K562 (cell line): ENCODE results near the gene ARMC7. TPM values are rescaled to one million over a fixed set of nuclear protein-coding genes. Genes with fewer than 3 reads are reported as not detected.

Source experiments
- ATF7 ChIP-seq: fragments of 450-650 bp; IDR thresholded peaks from 2 replicates; pipeline ENCODE4 v1.7.1; 2014; ENCODE audit warnings: mild to moderate bottlenecking, moderate library complexity
- CTBP1 ChIP-seq: fragments of 450-650 bp; IDR thresholded peaks from 2 replicates; pipeline ENCODE4 v1.6.1; 2016; ENCODE audit warnings: borderline replicate concordance
- CUX1 ChIP-seq: fragments of 200-800 bp; sonication (Bioruptor generic); IDR thresholded peaks from 2 replicates; pipeline ENCODE4 v1.6.1; 2016; ENCODE audit warnings: missing genetic modification characterization, missing compliant biosample characterization
- ELF4 ChIP-seq: fragments of 450-650 bp; formaldehyde crosslinking; IDR thresholded peaks from 2 replicates; pipeline ENCODE4 v1.4.0; 2022; ENCODE audit warnings: missing genetic modification characterization
- GATA2 ChIP-seq: sonication (generic); formaldehyde crosslinking; IDR thresholded peaks from 2 replicates; pipeline ENCODE4 v1.4.0; 2020; ENCODE audit warnings: mild to moderate bottlenecking, missing genetic modification reagents
- GMEB1 ChIP-seq: fragments of 250-450 bp; sonication (Bioruptor Pico); IDR thresholded peaks from 2 replicates; pipeline ENCODE4 v1.4.0; 2020; ENCODE audit warnings: mild to moderate bottlenecking
- KDM2B ChIP-seq: fragments of 250-450 bp; sonication (Bioruptor Pico); IDR thresholded peaks from 2 replicates; pipeline ENCODE4 v1.8.0; 2021; ENCODE audit warnings: mild to moderate bottlenecking, moderate library complexity
- PYGO2 ChIP-seq: fragments of 450-650 bp; IDR thresholded peaks from 2 replicates; pipeline ENCODE4 v1.6.1; 2016; ENCODE audit warnings: mild to moderate bottlenecking, missing genetic modification characterization, moderate library complexity, missing compliant biosample characterization
- RHOXF2B ChIP-seq: fragments of 250-450 bp; sonication (Bioruptor Pico); conservative IDR thresholded peaks from 2 replicates; pipeline ENCODE4 v1.5.1; 2021
- SOX6 ChIP-seq: fragments of 450-650 bp; IDR thresholded peaks from 2 replicates; pipeline ENCODE4 v1.6.1; 2014; ENCODE audit warnings: mild to moderate bottlenecking
- SP2 ChIP-seq: IDR thresholded peaks from 2 replicates; pipeline ENCODE4 v1.6.1; 2011; ENCODE audit warnings: mild to moderate bottlenecking, low read depth, low read length, moderate library complexity; ENCODE audit not compliant: poor library complexity, severe bottlenecking; ENCODE audit errors: extremely low read depth
- TAF15 ChIP-seq: fragments of 200-400 bp; formaldehyde crosslinking; IDR thresholded peaks from 2 replicates; pipeline ENCODE4 v1.6.1; 2017; ENCODE audit warnings: mild to moderate bottlenecking, low read depth, low read length, moderate library complexity
- THRA ChIP-seq: fragments of 450-650 bp; IDR thresholded peaks from 2 replicates; pipeline ENCODE4 v1.6.1; 2017; ENCODE audit warnings: mild to moderate bottlenecking, moderate library complexity
- ZMIZ1 ChIP-seq, 2 experiments: fragments of 150-350 bp in 1 of 2; IDR thresholded peaks; 2 replicates each; pipeline ENCODE4 v1.6.1; 2012 to 2016; ENCODE audit warnings: low read depth in 2 of 2, low read length in 2 of 2, mild to moderate bottlenecking in 1 of 2, moderate library complexity in 1 of 2
- polyA plus RNA-seq, 8 experiments: library from polyadenylated mRNA; depleted of rRNA in 4 of 8; stranded (reverse) in 5 of 8; unstranded in 3 of 8; fragments of >200 nt; fragmentation: Nextera tagmentation in 2 of 8; fragmentation: Illumina TruSeq in 1 of 8; extraction: Ambion mirVana in 2 of 8; extraction: Trizol in 1 of 8; gene quantifications; 2 replicates each; pipeline versions ENCODE4 v1.2.1 to v1.2.3, GENCODE V29; 2011 to 2014; ENCODE audit warnings: inconsistent platforms in 1 of 8, missing spikeins in 1 of 8
- total RNA-seq, 7 experiments: library from RNA; depleted of rRNA in 6 of 7; stranded (reverse); fragments of >200 nt in 6 of 7; fragmentation: Illumina TruSeq in 2 of 7; extraction: Trizol in 2 of 7; gene quantifications; 2 replicates each; pipeline versions ENCODE4 v1.2.1 to v1.2.3, GENCODE V29; 2011 to 2021; ENCODE audit warnings: low replicate concordance in 1 of 7

ARMC7 gene
- total and polyA plus RNA-seq, 9 of the 15 experiments (the other 6 are each of a cell fraction or from before 2014, with no cell fraction given) = 1.4 to 15.2 (median 5.9) TPM

GRCh38 chr17:75154195-75155106 lies 44.7 kb downstream of the ARMC7 start, which contains the start of gene JPT1 (continued):
- TF ChIP-seq CUX1 (CRISPR knock-in tag) = no peak
- TF ChIP-seq PYGO2 (tag) = no peak
- no peak for TF ChIP-seq GMEB1
- TF ChIP-seq KDM2B (CRISPR knock-in tag) = 0 out of 2 replicates have a peak, but pooled peaks have one; percentile 40
- TF ChIP-seq CTBP1 = peak; percentile 54
- TF ChIP-seq ATF7 = peak; percentile 75
- TF ChIP-seq SOX6 = no peak; the same call in 1 of the 2 replicates
- peak in 1 of 2 experiments; percentile 90; a peak in 2 of 4 replicates for TF ChIP-seq ZMIZ1 (IDR thresholded peaks at IDR 0.05; ENCODE audit: low read depth in 2 of 2, low read length in 2 of 2)
- TF ChIP-seq THRA = no peak
- TF ChIP-seq GATA2 (CRISPR knock-in tag) = no peak
- TF ChIP-seq SP2 = peak; percentile 89
- no peak for TF ChIP-seq TAF15
- no peak for TF ChIP-seq ELF4 (CRISPR knock-in tag)
- TF ChIP-seq RHOXF2B (CRISPR knock-in tag) = no peak
